Heart left ventricle (tissue), 13 donors: ENCODE measurements around the gene ARHGAP24.

Source experiments
- POLR2A ChIP-seq, 2 donors: fragments of 450-650 bp; IDR thresholded peaks; one replicate each; pipeline ENCODE4 v1.6.1; 2017; ENCODE audit warnings: antibody characterized with exemption in 2 of 2, mild to moderate bottlenecking in 2 of 2, moderate library complexity in 2 of 2
- TF ChIP-seq, protein P1 (sequence below), 12 donors: fragments of 200-600 bp; sonication (generic) in 4 of 12; IDR thresholded peaks; one replicate each; pipeline versions ENCODE4 v1.5.0 to v1.8.0; 2018 to 2022; ENCODE audit warnings: antibody characterized with exemption in 12 of 12, mild to moderate bottlenecking in 5 of 12
- donor health status: ischemic (EF 13 %, LVEDD 7.1; RV severe dilation, severe dysfunction).
- donor health status: DM: no; HTN: yes; CAD: no.
- donor health status: DM: no; HTN: no; CAD: no.
- donor health status: ischemic (EF 25% LVEDD 6.9; RV normal size, moderate dysfunction).
- donor health status: ischemic (EF 25% LVEDD 5.7; RV mildly dilated, moderate dysfunction).
- donor health status: ischemic (EF 35%, LVEDD 5.7; RV mildly dilated, moderate dysfunction).
- donor health status: nonischemic (EF 11% LVEDD 7.7; RV severe dilation, severe dysfunction).
- donor health status: DM: yes; HTN: yes; CAD: no.
- donor health status: PGD.
- donor health status: ischemic (EF 29% LVEDD 5.4; RV normal size, mild dysfunction).
- donor health status: nonischemic (EF 23%, LVEDD 6.1; RV moderate dilation, normal function).

DNA sequence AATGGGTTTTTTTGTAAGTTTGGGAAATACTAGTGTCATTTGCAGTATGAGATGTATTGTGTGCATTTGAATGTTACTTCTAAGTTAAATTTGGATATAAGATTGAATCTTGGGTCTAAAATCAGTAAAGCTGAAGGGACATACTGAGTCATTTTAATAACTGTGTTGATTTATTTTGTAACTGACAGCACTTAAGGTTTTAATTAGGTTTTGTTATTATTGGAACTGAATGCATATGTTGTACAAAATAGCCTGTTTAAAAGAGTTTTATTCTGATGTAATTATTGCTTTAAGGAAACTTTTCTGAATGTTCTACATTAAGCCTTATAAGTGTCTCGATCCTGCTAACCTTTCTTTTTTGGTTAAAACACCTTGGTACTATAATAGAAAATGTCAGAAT lies 488.3 kb downstream of the ARHGAP24 start:
- TF ChIP-seq, protein P1, sequence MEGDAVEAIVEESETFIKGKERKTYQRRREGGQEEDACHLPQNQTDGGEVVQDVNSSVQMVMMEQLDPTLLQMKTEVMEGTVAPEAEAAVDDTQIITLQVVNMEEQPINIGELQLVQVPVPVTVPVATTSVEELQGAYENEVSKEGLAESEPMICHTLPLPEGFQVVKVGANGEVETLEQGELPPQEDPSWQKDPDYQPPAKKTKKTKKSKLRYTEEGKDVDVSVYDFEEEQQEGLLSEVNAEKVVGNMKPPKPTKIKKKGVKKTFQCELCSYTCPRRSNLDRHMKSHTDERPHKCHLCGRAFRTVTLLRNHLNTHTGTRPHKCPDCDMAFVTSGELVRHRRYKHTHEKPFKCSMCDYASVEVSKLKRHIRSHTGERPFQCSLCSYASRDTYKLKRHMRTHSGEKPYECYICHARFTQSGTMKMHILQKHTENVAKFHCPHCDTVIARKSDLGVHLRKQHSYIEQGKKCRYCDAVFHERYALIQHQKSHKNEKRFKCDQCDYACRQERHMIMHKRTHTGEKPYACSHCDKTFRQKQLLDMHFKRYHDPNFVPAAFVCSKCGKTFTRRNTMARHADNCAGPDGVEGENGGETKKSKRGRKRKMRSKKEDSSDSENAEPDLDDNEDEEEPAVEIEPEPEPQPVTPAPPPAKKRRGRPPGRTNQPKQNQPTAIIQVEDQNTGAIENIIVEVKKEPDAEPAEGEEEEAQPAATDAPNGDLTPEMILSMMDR (IDR thresholded peaks at IDR 0.05): no peak
- TF ChIP-seq POLR2A (IDR thresholded peaks at IDR 0.05): no peak
